Measurements from ENCODE around the gene FZD4. TPM values are rescaled to one million over a fixed set of nuclear protein-coding genes. Genes with fewer than 3 reads are reported as not detected.

The FZD4 gene
- total RNA-seq, 1 donor from 2014 or later = 0.05 TPM

GRCh38 chr11:86916330-86916729, 38.9 kb downstream of the FZD4 start:
- intact Hi-C loops (cut with micrococcal nuclease) = loop anchor here (5.0 kb wide), 1 partner anchor 309 kb away; no protein-coding TSS in a partner anchor

DNA sequence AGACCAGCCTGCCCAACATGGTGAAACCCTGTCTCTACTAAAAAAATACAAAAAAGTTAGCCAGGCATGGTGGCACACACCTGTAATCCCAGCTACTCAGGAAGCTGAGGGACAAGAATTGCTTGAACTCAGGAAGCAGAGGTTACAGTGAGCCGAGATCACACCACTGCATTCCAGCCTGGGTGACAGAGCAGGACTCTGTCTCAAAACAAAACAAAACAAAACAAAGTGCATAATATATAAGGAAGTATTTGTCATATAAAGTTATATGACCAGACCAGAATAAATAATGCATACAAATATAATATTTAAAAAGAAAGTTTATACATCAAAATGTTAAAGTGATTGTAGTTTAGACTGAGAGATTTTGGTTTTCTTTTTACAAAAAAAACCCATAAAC, 39.3 kb downstream of the FZD4 start:
- intact Hi-C loops (cut with micrococcal nuclease) = loop anchor here (5.0 kb wide), 1 partner anchor 309 kb away; no protein-coding TSS in a partner anchor

- intact Hi-C loops (cut with micrococcal nuclease) = loop anchor here (5.0 kb wide), 1 partner anchor 308 kb away; no protein-coding TSS in a partner anchor
These were observed 40.2 kb downstream of the FZD4 start for GRCh38 chr11:86914865-86915519.

DNA sequence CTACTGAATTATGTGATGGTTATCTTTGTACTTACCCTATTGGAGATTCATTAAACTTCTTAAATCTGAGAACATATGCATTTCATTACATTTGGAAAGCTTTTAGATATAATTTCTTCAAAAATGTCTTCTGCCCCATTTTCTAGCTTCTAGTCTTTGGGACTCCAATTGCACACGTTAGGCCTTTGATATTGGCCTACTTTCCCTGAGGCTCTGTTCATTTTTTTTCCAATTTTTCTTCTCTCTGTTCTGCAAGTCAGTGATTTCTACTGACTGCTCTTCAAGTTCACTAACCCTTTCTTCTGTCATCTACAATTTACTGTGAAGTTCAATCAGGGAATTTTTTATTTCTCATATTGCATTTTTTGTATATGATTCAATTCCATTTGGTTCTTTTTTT, 43.0 kb downstream of the FZD4 start:
- intact Hi-C loops (cut with micrococcal nuclease) = no loop called here

DNA sequence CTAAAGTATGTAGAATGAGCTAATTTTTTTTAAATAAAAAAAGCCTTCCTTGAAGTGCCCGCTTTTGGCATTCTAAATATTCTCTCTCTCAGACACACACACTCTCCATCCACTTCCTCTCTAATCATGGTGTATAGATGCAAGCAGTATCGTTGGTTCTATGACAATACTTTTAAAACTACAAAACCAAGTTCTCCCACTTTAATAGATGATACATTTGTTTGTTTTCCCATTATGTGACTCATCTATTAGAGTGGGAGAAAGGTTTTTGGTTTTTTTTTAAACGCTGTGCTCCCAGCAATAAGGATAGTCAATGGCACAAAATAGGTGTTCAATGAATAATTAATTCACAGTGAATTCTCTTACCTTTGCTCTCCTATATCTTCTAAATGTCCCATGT, 44.6 kb downstream of the FZD4 start:
- intact Hi-C loops (cut with micrococcal nuclease) = no loop called here

GRCh38 chr11:86906198-86906597, 49.0 kb downstream of the FZD4 start:
- intact Hi-C loops (cut with micrococcal nuclease) = no loop called here

DNA sequence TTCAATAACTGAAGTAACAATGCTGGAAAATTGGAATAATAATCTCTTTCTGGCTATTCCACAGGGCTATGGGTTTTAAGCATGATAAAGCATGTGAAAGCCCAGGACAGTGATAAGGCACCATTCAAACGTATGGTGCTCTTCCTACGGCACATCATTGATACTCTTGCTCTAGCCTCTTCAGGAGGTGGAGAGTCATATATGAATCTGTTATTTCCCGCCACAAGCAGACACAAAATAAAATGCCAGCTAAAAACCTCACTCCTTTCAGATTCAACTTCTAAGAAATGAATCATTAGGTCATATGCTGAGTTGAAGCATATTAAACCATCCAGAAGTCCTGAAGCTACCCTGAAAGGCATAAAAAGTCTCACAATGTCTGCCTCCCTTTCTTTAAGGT, 49.9 kb downstream of the FZD4 start:
- intact Hi-C loops (cut with micrococcal nuclease) = no loop called here

GRCh38 chr11:86904001-86904400, 51.2 kb downstream of the FZD4 start:
- intact Hi-C loops (cut with micrococcal nuclease) = no loop called here

DNA sequence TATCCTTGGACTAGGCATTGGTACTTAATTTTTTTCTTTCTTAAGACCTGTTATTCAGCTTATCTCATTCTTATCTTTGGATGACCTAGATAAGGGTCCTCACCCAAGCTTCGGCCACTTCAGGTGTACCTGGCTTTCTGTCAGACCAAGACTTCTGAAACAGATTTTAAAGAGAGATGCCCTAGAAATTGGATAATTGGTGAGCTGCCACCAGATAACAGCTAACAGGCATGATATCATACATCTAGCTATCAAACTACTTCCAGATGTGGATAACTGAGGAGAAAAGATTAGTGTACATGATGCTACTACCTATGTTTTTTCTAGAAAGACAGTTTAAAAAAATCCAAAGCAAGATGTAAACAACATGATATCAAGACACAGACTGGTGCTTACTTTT, 52.9 kb downstream of the FZD4 start:
- intact Hi-C loops (cut with micrococcal nuclease) = no loop called here

- intact Hi-C loops (cut with micrococcal nuclease) = no loop called here
These were observed 53.6 kb downstream of the FZD4 start for GRCh38 chr11:86901599-86901998.

- intact Hi-C loops (cut with micrococcal nuclease) = no loop called here
These were observed 55.0 kb downstream of the FZD4 start for GRCh38 chr11:86900162-86900561.

DNA sequence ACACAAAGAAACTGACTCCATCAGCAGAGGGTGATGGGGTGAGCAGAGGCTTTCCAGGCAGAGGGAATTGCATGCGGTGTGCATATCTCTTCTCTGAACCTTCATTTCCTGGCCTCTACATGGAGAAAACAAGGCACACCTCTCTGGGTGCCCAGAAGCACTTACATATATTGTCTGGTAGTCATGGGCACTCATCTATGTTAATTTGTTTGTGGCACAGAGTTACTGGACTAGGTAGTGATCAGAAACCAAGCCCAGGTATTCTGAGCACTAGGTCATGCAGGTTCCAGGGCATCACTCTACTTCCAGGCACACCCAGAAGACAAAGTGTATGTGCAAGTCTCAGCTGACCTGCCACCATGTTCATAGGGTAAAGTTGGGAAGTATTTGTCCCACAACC, 56.5 kb downstream of the FZD4 start:
- intact Hi-C loops (cut with micrococcal nuclease) = no loop called here

- intact Hi-C loops (cut with micrococcal nuclease) = no loop called here
These were observed 58.8 kb downstream of the FZD4 start for GRCh38 chr11:86896441-86896841.

Other genes with a start within 250 kb of the FZD4 start
- gene PRSS23, start 154.9 kb downstream of the FZD4 start, total RNA-seq = 8.0 and 11.7 TPM in 2 replicates
- gene TMEM135, start 82.5 kb upstream of the FZD4 start, total RNA-seq = 31.9 and 33.9 TPM in 2 replicates